Hepatocyte (in vitro differentiated cells): ENCODE results near the gene FCHSD2. TPM values are rescaled to one million over a fixed set of nuclear protein-coding genes. Genes with fewer than 3 reads are reported as not detected.

ENCODE experiments used
- DNase-seq: peaks from one replicate; pipeline ENCODE4 v3.0.0-alpha.2; 2016; ENCODE audit warnings: low spot score
- H2AFZ ChIP-seq: fragments of 200-600 bp; sonication (generic); 2 replicates; pipeline ENCODE4 v1.6.0; 2016; ENCODE audit warnings: antibody characterized with exemption, mild to moderate bottlenecking
- H3K27ac ChIP-seq: fragments of 200-600 bp; sonication (generic); 2 replicates; pipeline ENCODE4 v1.5.1; 2016; ENCODE audit warnings: mild to moderate bottlenecking
- H3K27me3 ChIP-seq: fragments of 200-600 bp; sonication (generic); 2 replicates; pipeline ENCODE4 v1.6.1; 2016
- H3K36me3 ChIP-seq: fragments of 200-600 bp; sonication (generic); replicated peaks from 2 replicates; pipeline ENCODE4 v1.5.1; 2016; ENCODE audit warnings: low read depth; ENCODE audit not compliant: insufficient read depth
- H3K4me1 ChIP-seq: fragments of 200-600 bp; sonication (generic); 2 replicates; pipeline ENCODE4 v1.5.1; 2016; ENCODE audit warnings: mild to moderate bottlenecking, moderate library complexity; ENCODE audit not compliant: insufficient read depth
- H3K4me2 ChIP-seq: fragments of 200-600 bp; sonication (generic); 2 replicates; pipeline ENCODE4 v1.6.0; 2016
- H3K4me3 ChIP-seq: fragments of 200-600 bp; sonication (generic); 2 replicates; pipeline ENCODE4 v1.5.1; 2016; ENCODE audit warnings: mild to moderate bottlenecking
- H3K79me2 ChIP-seq: fragments of 200-600 bp; sonication (generic); 2 replicates; pipeline ENCODE4 v1.6.0; 2017; ENCODE audit warnings: mild to moderate bottlenecking
- H3K9me2 ChIP-seq: fragments of 200-600 bp; sonication (generic); replicated peaks from 2 replicates; pipeline ENCODE4 v1.6.0; 2017; ENCODE audit warnings: mild to moderate bottlenecking; ENCODE audit not compliant: insufficient read depth
- H3K9me3 ChIP-seq: fragments of 200-600 bp; sonication (generic); 2 replicates; pipeline ENCODE4 v1.5.1; 2016; ENCODE audit warnings: low read depth, mild to moderate bottlenecking
- H4K20me1 ChIP-seq: fragments of 200-600 bp; sonication (generic); 2 replicates; pipeline ENCODE4 v1.6.0; 2016; ENCODE audit warnings: mild to moderate bottlenecking; ENCODE audit not compliant: insufficient read depth, poor library complexity, severe bottlenecking
- CTCF ChIP-seq: fragments of 200-600 bp; sonication (generic); IDR thresholded peaks from 2 replicates; pipeline ENCODE4 v1.5.1; 2016; ENCODE audit warnings: antibody characterized with exemption, mild to moderate bottlenecking; ENCODE audit not compliant: poor library complexity
- EZH2 ChIP-seq: fragments of 200-600 bp; sonication (generic); IDR thresholded peaks from 2 replicates; pipeline ENCODE4 v1.6.1; 2016; ENCODE audit warnings: antibody characterized with exemption, mild to moderate bottlenecking, borderline replicate concordance
- EZH2phosphoT487 ChIP-seq: fragments of 200-600 bp; sonication (generic); IDR thresholded peaks from one replicate; pipeline ENCODE4 v1.6.1; 2018; ENCODE audit warnings: antibody characterized with exemption, mild to moderate bottlenecking, low read depth, moderate library complexity; ENCODE audit not compliant: unreplicated experiment, severe bottlenecking
- WGBS: methylation state at CpG from one replicate; pipeline ENCODE4 v1.1.6; 2016; ENCODE audit warnings: low lambda C conversion rate; ENCODE audit errors: missing lambda C conversion rate; 5-methylcytosine and 5-hydroxymethylcytosine counted together
- polyA plus RNA-seq: library from polyadenylated mRNA; unstranded; fragments of >200 nt; fragmentation: Nextera tagmentation; extraction: Ambion mirVana; gene quantifications from 2 replicates; pipeline ENCODE4 v1.2.1, GENCODE V29; 2016
- total RNA-seq: library from RNA; depleted of rRNA; stranded (reverse); fragments of >200 nt; gene quantifications from 2 replicates; pipeline ENCODE4 v1.2.3, GENCODE V29; 2014

Gene FCHSD2
- total and polyA plus RNA-seq, 2 experiments from 2014 or later: 9.1 to 13.1 TPM

DNA sequence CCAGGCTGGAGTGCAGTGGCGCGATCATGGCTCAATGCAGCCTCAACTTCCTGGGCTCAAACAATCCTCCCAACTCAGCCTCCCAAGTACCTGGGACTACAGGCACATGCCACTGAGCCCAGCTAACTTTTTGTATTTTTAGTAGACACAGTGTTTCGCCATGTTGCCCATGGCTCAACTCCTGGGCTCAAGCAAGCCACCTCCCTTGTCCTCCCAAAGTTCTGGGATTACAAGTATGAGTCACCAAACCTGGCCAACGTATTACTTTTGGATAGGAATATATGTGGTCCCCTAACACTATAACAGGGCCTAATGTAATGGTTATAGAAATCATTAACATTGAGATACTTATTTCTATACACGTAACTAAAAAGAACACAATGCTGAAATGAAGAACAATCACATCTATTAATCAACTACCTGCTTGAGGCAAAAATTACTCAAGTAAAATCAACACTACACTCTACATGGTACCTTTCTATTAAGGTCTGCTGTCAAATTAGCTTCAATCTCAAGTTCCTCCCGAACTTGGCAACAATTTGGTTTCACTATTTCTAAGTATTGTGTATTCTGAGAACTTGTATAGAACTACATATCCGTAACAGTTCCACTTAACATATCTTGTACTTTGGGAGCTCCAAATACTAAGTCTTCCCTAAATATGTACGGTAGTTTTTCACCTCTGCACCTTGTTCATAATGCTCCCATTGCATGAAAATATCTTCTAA lies 124.9 kb downstream of the FCHSD2 start:
- TF ChIP-seq CTCF (no peak), EZH2phosphoT487 (no peak), EZH2 (no peak)
- Histone ChIP-seq H3K27ac (no peak overlapping the region), H4K20me1 (no peaks in the 10 kb centered on the region), H2AFZ (no peak overlapping the region), H3K4me1 (no peaks in the 10 kb centered on the region), H3K27me3 (no peaks in the 10 kb centered on the region), H3K9me2 (no peaks in the 10 kb centered on the region), H3K36me3 (no peaks in the 10 kb centered on the region), H3K9me3 (no peaks in the 10 kb centered on the region), H3K4me2 (no peak overlapping the region), H3K4me3 (no peak overlapping the region), H3K79me2 (peaks cover 8% of the 10 kb centered on the region)
- 93% methylated on average over 8 of the region's 8 CpGs for WGBS
- DNase-seq: no peak

GRCh38 chr11:73013021-73013420 lies 129.1 kb downstream of the FCHSD2 start:
- H3K4me3 ChIP-seq: no peak overlapping the region
- WGBS: 59% methylated on average over 1 of the region's 1 CpG
- H3K27me3 ChIP-seq: no peaks in the 10 kb centered on the region

GRCh38 chr11:73012121-73012863 lies 129.8 kb downstream of the FCHSD2 start:
- H2AFZ ChIP-seq: no peak overlapping the region
- no peak overlapping the region for H3K4me2 ChIP-seq
- peaks cover 18% of the 10 kb centered on the region for H3K9me3 ChIP-seq
- no peaks in the 10 kb centered on the region for H4K20me1 ChIP-seq
- no peaks in the 10 kb centered on the region for H3K9me2 ChIP-seq
- no peak overlapping the region for H3K4me3 ChIP-seq
- no peaks in the 10 kb centered on the region for H3K79me2 ChIP-seq
- WGBS: 67% methylated on average over 2 of the region's 2 CpGs
- no peak for DNase-seq
- no peak overlapping the region for H3K27ac ChIP-seq
- peaks cover 3% of the 10 kb centered on the region for H3K36me3 ChIP-seq
- TF ChIP-seq EZH2phosphoT487: no peak
- TF ChIP-seq EZH2: no peak
- no peak for TF ChIP-seq CTCF
- no peaks in the 10 kb centered on the region for H3K27me3 ChIP-seq
- H3K4me1 ChIP-seq: no peaks in the 10 kb centered on the region

More at GRCh38 chr11:73013021-73013420, 129.1 kb downstream of the FCHSD2 start:
- Histone ChIP-seq H3K9me3 (peaks cover 18% of the 10 kb centered on the region), H2AFZ (no peak overlapping the region), H3K27ac (no peak overlapping the region), H3K9me2 (no peaks in the 10 kb centered on the region), H3K36me3 (no peaks in the 10 kb centered on the region), H3K4me2 (no peak overlapping the region), H3K79me2 (no peaks in the 10 kb centered on the region), H3K4me1 (no peaks in the 10 kb centered on the region), H4K20me1 (no peaks in the 10 kb centered on the region)
- DNase-seq: no peak
- TF ChIP-seq EZH2 (no peak), CTCF (no peak), EZH2phosphoT487 (no peak)
